GM12878 (cell line): ENCODE data around the gene MEIKIN. TPM values are rescaled to one million over a fixed set of nuclear protein-coding genes. Genes with fewer than 3 reads are reported as not detected.
"Not testable (repeated sequence)": the region's sequence is repeated elsewhere in the genome, so short reads cannot be mapped to it uniquely, and the experiment has no call there.

ENCODE experiments used
- ATAC-seq: fragments of 200-7000 bp; cut with Tn5 transposase; 3 replicates; pipeline ENCODE4 v1.9.1; 2020; ENCODE audit warnings: mild to moderate bottlenecking, moderate library complexity
- BruUV-seq: library from RNA; stranded (reverse); fragments of 400-500 nt; replicated peaks from 2 replicates; lab custom pipeline; 2021; lab: Mats Ljungman, UMichigan
- CTCF ChIA-PET: fragments of 300-600 bp; sonication (Branson Sonifier 250); formaldehyde crosslinking; extraction: SDS; loops from one replicate; lab custom pipeline; 2021; ENCODE audit warnings: inconsistent platforms; lab: Yijun Ruan, JAX
- POLR2A ChIA-PET: fragments of 350-600 bp; formaldehyde crosslinking; extraction: SDS; loops from one replicate; lab custom pipeline; 2021; ENCODE audit warnings: inconsistent platforms; lab: Charles Lee
- RAD21 ChIA-PET: fragments of 300-600 bp; sonication (Branson Sonifier 250); formaldehyde crosslinking; loops from one replicate; lab custom pipeline; 2023; ENCODE audit warnings: antibody characterized with exemption; ENCODE audit not compliant: unreplicated experiment; lab: Charles Lee
- SMC1A ChIA-PET: fragments of 300-600 bp; sonication (Branson Sonifier 250); formaldehyde crosslinking; loops from one replicate; lab custom pipeline; 2023; ENCODE audit not compliant: unreplicated experiment, uncharacterized antibody; lab: Charles Lee
- DNase-seq: peaks from one replicate; pipeline ENCODE4 v3.0.0-alpha.2; 2011; ENCODE audit warnings: low read depth, low spot score
- FAIRE-seq: peaks from 3 replicates; lab custom pipeline; 2011; peaks lifted over from hg19 to GRCh38; lab: Jason Lieb, UNC
- H2AFZ ChIP-seq: 2 replicates; pipeline ENCODE4 v1.6.0; 2011; ENCODE audit warnings: low read depth, low read length, control low read depth; ENCODE audit not compliant: control insufficient read depth
- H3K27ac ChIP-seq: 2 replicates; pipeline ENCODE4 v1.5.1; 2011; ENCODE audit warnings: control low read depth; ENCODE audit not compliant: control insufficient read depth, insufficient read depth
- H3K27me3 ChIP-seq, 2 experiments: replicated peaks in 1 of 2; 2 replicates each; pipeline versions ENCODE4 v1.6.0 to v1.6.1; 2011; ENCODE audit warnings: low read length in 1 of 2; ENCODE audit not compliant: control insufficient read depth in 2 of 2, insufficient read depth in 2 of 2
- H3K36me3 ChIP-seq, 2 experiments: 2 replicates each; pipeline ENCODE4 v1.5.1; 2011; ENCODE audit warnings: low read length in 1 of 2; ENCODE audit not compliant: control insufficient read depth in 2 of 2, insufficient read depth in 2 of 2
- H3K4me1 ChIP-seq: 2 replicates; pipeline ENCODE4 v1.6.1; 2011; ENCODE audit warnings: mild to moderate bottlenecking, low read length, moderate library complexity, mixed read lengths; ENCODE audit not compliant: control insufficient read depth, insufficient read depth
- H3K4me2 ChIP-seq: 2 replicates; pipeline ENCODE4 v1.6.0; 2011; ENCODE audit warnings: control low read depth; ENCODE audit not compliant: control insufficient read depth, insufficient read depth
- H3K4me3 ChIP-seq: fragments of 200-600 bp; sonication (generic); 2 replicates; pipeline ENCODE4 v1.5.1; 2016
- H3K79me2 ChIP-seq: 2 replicates; pipeline ENCODE4 v1.6.0; 2011; ENCODE audit warnings: low read length; ENCODE audit not compliant: control insufficient read depth, insufficient read depth
- H3K9ac ChIP-seq: 2 replicates; pipeline ENCODE4 v1.8.0; 2011; ENCODE audit warnings: low read length, control low read depth, mixed read lengths; ENCODE audit not compliant: control insufficient read depth, insufficient read depth
- H3K9me3 ChIP-seq: replicated peaks from 3 replicates; pipeline ENCODE4 v1.5.1; 2011; ENCODE audit warnings: mild to moderate bottlenecking, low read length; ENCODE audit not compliant: control insufficient read depth, insufficient read depth
- H4K20me1 ChIP-seq: 2 replicates; pipeline ENCODE4 v1.6.0; 2011; ENCODE audit not compliant: control insufficient read depth, insufficient read depth
- BHLHE40 ChIP-seq, 2 experiments: fragments of 450-650 bp in 1 of 2; IDR thresholded peaks; 2 replicates each; pipeline ENCODE4 v1.6.1; 2011 to 2017; ENCODE audit warnings: low read depth in 2 of 2, borderline replicate concordance in 1 of 2, improper control_type of control experiment in 1 of 2, low read length in 1 of 2, mild to moderate bottlenecking in 1 of 2
- NFXL1 ChIP-seq: fragments of 450-650 bp; IDR thresholded peaks from 2 replicates; pipeline ENCODE4 v1.6.1; 2017; ENCODE audit warnings: antibody characterized with exemption, mild to moderate bottlenecking, borderline replicate concordance
- NFYB ChIP-seq: IDR thresholded peaks from 2 replicates; pipeline ENCODE4 v1.6.1; 2011; ENCODE audit warnings: low read depth, mild to moderate bottlenecking, low read length, improper control_type of control experiment, moderate library complexity; ENCODE audit not compliant: insufficient read depth
- PAX8 ChIP-seq: fragments of 450-650 bp; IDR thresholded peaks from 2 replicates; pipeline ENCODE4 v1.6.1; 2017; ENCODE audit warnings: mild to moderate bottlenecking, moderate library complexity
- SP1 ChIP-seq: IDR thresholded peaks from one replicate; pipeline ENCODE4 v1.6.1; 2011; ENCODE audit warnings: low read depth, low read length
- SREBF1 ChIP-seq: IDR thresholded peaks from 2 replicates; pipeline ENCODE4 v1.6.1; 2012; ENCODE audit warnings: mild to moderate bottlenecking, low read length
- STAT3 ChIP-seq: IDR thresholded peaks from 2 replicates; pipeline ENCODE4 v1.6.1; 2011; ENCODE audit warnings: low read depth, low read length, improper control_type of control experiment
- TARDBP ChIP-seq: IDR thresholded peaks from 2 replicates; pipeline ENCODE4 v1.6.1; 2016; ENCODE audit warnings: borderline replicate concordance
- TCF7 ChIP-seq: IDR thresholded peaks from 2 replicates; pipeline ENCODE4 v1.6.1; 2014; ENCODE audit warnings: antibody characterized with exemption, borderline replicate concordance
- WGBS: methylation state at CpG from one replicate; pipeline ENCODE4 v1.1.6; 2016; ENCODE audit warnings: low lambda C conversion rate; ENCODE audit not compliant: insufficient replicate concordance, insufficient coverage; ENCODE audit errors: missing lambda C conversion rate; 5-methylcytosine and 5-hydroxymethylcytosine counted together
- in situ Hi-C: fragments of 300-500 bp; cut with MboI; formaldehyde crosslinking; loops from 9 replicates; pipeline ENCODE4 v1.14.3; 2018; ENCODE audit warnings: mixed read lengths
- intact Hi-C: fragments of 100-400 bp; cut with micrococcal nuclease; formaldehyde crosslinking; loops from one replicate; pipeline ENCODE4 v1.14.2; 2022; ENCODE audit not compliant: unreplicated experiment
- polyA plus RNA-seq, 11 experiments: library from polyadenylated mRNA; depleted of rRNA in 4 of 11; unstranded in 6 of 11; stranded (reverse) in 5 of 11; fragments of >200 nt; fragmentation: Nextera tagmentation in 4 of 11; fragmentation: Illumina TruSeq in 1 of 11; extraction: Ambion mirVana in 4 of 11; extraction: Trizol in 1 of 11; gene quantifications; 1 replicate in 1 of 11; 2 replicates in 10 of 11; pipeline versions ENCODE4 v1.2.1 to v1.2.3, GENCODE V29; 2011 to 2016; ENCODE audit warnings: inconsistent platforms in 2 of 11, missing spikeins in 2 of 11, low read depth in 1 of 11
- total RNA-seq, 4 experiments: library from RNA; depleted of rRNA in 3 of 4; stranded (reverse); fragments of >200 nt in 3 of 4; fragmentation: Illumina TruSeq in 1 of 4; extraction: Trizol in 1 of 4; gene quantifications; 2 replicates each; pipeline versions ENCODE4 v1.2.1 to v1.2.3, GENCODE V29; 2013 to 2021
- TF ChIP-seq, protein P1 (sequence below): fragments of 450-650 bp; formaldehyde crosslinking; IDR thresholded peaks from 2 replicates; pipeline ENCODE4 v1.5.0; 2022; ENCODE audit warnings: mild to moderate bottlenecking, missing genetic modification characterization

The MEIKIN gene
- total and polyA plus RNA-seq, 10 of the 15 experiments (the other 5 are each of a cell fraction or from before 2014, with no cell fraction given), result not detected

DNA sequence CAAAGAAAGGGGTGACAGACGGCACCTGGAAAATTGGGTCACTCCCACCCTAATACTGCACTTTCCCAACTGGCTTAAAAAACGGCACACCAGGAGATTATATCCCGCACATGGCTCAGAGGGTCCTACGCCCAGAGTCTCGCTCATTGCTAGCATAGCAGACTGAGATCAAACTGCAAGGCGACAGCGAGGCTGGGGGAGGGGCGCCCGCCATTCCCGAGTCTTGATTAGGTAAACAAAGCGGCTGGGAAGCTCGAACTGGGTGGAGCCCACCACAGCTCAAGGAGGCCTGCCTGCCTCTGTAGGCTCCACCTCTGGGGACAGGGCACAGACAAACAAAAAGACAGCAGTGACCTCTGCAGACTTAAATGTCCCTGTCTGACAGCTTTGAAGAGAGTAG is 74.2 kb downstream of the MEIKIN start:
- H3K27ac ChIP-seq, H3K36me3 ChIP-seq, SMC1A ChIA-PET, DNase-seq, H3K4me2 ChIP-seq, intact Hi-C loops, H3K9me3 ChIP-seq, FAIRE-seq, H3K4me3 ChIP-seq, ATAC-seq, H3K79me2 ChIP-seq, POLR2A ChIA-PET, CTCF ChIA-PET, H4K20me1 ChIP-seq, H3K27me3 ChIP-seq, H2AFZ ChIP-seq, in situ Hi-C loops, H3K4me1 ChIP-seq, BruUV-seq, H3K9ac ChIP-seq, RAD21 ChIA-PET: not testable (repeated sequence)
- WGBS, result 64% methylated on average over 7 of the region's 12 CpGs

- ChIA-PET POLR2A (no interaction called here), CTCF (no interaction called here), RAD21 (no interaction called here), SMC1A (no interaction called here)
- FAIRE-seq (no peak), DNase-seq (no peak), ATAC-seq (no peak)
- in situ Hi-C loops, result no loop called here
- H3K9me3 ChIP-seq, result peaks cover 9% of the 10 kb centered on the region
- no peak overlapping the region for H3K4me3 ChIP-seq
- no TSS peak for BruUV-seq
- H3K27me3 ChIP-seq, result no peaks in the 10 kb centered on the region
- no peaks in the 10 kb centered on the region for H4K20me1 ChIP-seq
- no peaks in the 10 kb centered on the region for H3K36me3 ChIP-seq
- no peaks in the 10 kb centered on the region for H3K4me1 ChIP-seq
- no peak overlapping the region for H2AFZ ChIP-seq
- H3K4me2 ChIP-seq, result no peak overlapping the region
- H3K79me2 ChIP-seq, result no peaks in the 10 kb centered on the region
- 2% methylated on average over 2 of the region's 2 CpGs for WGBS
- no peak overlapping the region for H3K9ac ChIP-seq
- no peak for TF ChIP-seq TCF7
- TF ChIP-seq PAX8, result no peak
- TF ChIP-seq, protein P1, sequence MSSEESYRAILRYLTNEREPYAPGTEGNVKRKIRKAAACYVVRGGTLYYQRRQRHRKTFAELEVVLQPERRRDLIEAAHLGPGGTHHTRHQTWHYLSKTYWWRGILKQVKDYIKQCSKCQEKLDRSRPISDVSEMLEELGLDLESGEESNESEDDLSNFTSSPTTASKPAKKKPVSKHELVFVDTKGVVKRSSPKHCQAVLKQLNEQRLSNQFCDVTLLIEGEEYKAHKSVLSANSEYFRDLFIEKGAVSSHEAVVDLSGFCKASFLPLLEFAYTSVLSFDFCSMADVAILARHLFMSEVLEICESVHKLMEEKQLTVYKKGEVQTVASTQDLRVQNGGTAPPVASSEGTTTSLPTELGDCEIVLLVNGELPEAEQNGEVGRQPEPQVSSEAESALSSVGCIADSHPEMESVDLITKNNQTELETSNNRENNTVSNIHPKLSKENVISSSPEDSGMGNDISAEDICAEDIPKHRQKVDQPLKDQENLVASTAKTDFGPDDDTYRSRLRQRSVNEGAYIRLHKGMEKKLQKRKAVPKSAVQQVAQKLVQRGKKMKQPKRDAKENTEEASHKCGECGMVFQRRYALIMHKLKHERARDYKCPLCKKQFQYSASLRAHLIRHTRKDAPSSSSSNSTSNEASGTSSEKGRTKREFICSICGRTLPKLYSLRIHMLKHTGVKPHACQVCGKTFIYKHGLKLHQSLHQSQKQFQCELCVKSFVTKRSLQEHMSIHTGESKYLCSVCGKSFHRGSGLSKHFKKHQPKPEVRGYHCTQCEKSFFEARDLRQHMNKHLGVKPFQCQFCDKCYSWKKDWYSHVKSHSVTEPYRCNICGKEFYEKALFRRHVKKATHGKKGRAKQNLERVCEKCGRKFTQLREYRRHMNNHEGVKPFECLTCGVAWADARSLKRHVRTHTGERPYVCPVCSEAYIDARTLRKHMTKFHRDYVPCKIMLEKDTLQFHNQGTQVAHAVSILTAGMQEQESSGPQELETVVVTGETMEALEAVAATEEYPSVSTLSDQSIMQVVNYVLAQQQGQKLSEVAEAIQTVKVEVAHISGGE (CRISPR knock-in tag), result no peak
- no peak for TF ChIP-seq NFXL1
- no peak for TF ChIP-seq TARDBP
- no peak for TF ChIP-seq STAT3
- no peak for TF ChIP-seq BHLHE40 (IDR thresholded peaks at IDR 0.05; ENCODE audit: borderline replicate concordance in 1 of 2, low read depth in 2 of 2, low read length in 1 of 2)
- TF ChIP-seq NFYB, result no peak
- no peak for TF ChIP-seq SREBF1
- TF ChIP-seq SP1, result no peak
- no peak overlapping the region for H3K27ac ChIP-seq
- intact Hi-C loops, result no loop called here
These were observed 77.9 kb downstream of the MEIKIN start for GRCh38 chr5:131867524-131867923.
